NCI-H1105 treated with DMSO at 0.1 percent for 48 hours (cell line): ENCODE data around the gene CDC16.
"Not testable (repeated sequence)": the region's sequence is repeated elsewhere in the genome, so short reads cannot be mapped to it uniquely, and the experiment has no call there.

ENCODE experiments used
- DNase-seq: peaks from one replicate; lab custom pipeline; 2025; lab: John Stamatoyannopoulos, UW

The CDC16 gene, protein sequence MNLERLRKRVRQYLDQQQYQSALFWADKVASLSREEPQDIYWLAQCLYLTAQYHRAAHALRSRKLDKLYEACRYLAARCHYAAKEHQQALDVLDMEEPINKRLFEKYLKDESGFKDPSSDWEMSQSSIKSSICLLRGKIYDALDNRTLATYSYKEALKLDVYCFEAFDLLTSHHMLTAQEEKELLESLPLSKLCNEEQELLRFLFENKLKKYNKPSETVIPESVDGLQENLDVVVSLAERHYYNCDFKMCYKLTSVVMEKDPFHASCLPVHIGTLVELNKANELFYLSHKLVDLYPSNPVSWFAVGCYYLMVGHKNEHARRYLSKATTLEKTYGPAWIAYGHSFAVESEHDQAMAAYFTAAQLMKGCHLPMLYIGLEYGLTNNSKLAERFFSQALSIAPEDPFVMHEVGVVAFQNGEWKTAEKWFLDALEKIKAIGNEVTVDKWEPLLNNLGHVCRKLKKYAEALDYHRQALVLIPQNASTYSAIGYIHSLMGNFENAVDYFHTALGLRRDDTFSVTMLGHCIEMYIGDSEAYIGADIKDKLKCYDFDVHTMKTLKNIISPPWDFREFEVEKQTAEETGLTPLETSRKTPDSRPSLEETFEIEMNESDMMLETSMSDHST

GRCh38 chr13:114234645-114235421, at the start of gene CDC16:
Gene CDC16 (plus strand): TSS chr13:114234897. CDS start chr13:114235085, 188 bp downstream.
- peak; percentile 91 for DNase-seq

- DNase-seq = no peak
Observed at GRCh38 chr13:114185182-114185971, 49.3 kb upstream of the CDC16 start.

GRCh38 chr13:114194853-114195252, 39.8 kb upstream of the CDC16 start:
- DNase-seq = no peak

- no peak for DNase-seq
Observed at GRCh38 chr13:114196629-114197028, 38.1 kb upstream of the CDC16 start.

- no peak for DNase-seq
Observed at GRCh38 chr13:114198556-114198955, 36.1 kb upstream of the CDC16 start.

GRCh38 chr13:114199526-114199925, 35.2 kb upstream of the CDC16 start:
- not testable (repeated sequence) for DNase-seq

DNA sequence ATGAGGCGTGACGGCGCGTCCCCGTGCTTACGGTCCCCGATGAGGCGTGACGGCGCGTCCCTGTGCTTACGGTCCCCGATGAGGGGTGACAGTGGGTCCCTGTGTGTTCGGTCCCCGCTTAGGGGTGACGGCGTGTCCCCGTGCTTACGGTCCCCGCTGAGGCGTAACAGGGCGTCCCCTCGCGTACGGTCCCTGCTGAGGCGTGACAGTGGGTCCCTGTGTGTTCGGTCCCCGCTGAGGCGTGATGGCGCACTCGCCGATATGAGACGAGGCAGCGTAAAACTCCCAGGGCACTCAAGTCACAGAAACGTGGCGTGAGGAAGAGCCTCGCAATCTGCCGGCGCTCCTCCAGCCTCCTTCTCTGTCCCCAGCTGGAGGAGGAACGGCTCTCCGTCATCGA, 34.7 kb upstream of the CDC16 start:
- no peak for DNase-seq

GRCh38 chr13:114200399-114200911, 34.2 kb upstream of the CDC16 start:
- DNase-seq = no peak

DNA sequence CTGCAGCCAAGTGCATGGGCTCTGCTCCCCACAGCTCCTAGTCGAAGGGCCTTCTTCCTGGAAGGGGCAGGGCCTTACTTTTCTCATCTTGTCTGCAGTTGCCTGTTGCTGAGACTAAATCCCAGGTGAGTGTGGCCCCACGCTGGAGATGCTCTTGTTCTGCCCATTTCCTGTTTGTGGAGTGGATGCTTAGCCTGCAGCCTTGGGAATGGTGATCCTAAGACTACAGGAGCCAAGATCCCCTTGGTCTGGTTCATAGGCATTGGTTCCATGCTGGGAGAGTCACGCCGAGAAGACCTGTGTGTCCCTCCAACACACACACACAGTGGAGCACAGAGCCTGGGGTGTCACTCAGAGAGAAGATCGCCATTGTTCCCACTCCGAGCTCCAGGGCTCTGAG, 32.1 kb upstream of the CDC16 start:
- DNase-seq = no peak

- DNase-seq = peak; percentile 34
Observed at GRCh38 chr13:114203536-114203935, 31.2 kb upstream of the CDC16 start.

- no peak for DNase-seq
Observed at GRCh38 chr13:114204894-114205293, 29.8 kb upstream of the CDC16 start.

- DNase-seq = no peak
Observed at GRCh38 chr13:114208134-114208533, 26.6 kb upstream of the CDC16 start.

DNA sequence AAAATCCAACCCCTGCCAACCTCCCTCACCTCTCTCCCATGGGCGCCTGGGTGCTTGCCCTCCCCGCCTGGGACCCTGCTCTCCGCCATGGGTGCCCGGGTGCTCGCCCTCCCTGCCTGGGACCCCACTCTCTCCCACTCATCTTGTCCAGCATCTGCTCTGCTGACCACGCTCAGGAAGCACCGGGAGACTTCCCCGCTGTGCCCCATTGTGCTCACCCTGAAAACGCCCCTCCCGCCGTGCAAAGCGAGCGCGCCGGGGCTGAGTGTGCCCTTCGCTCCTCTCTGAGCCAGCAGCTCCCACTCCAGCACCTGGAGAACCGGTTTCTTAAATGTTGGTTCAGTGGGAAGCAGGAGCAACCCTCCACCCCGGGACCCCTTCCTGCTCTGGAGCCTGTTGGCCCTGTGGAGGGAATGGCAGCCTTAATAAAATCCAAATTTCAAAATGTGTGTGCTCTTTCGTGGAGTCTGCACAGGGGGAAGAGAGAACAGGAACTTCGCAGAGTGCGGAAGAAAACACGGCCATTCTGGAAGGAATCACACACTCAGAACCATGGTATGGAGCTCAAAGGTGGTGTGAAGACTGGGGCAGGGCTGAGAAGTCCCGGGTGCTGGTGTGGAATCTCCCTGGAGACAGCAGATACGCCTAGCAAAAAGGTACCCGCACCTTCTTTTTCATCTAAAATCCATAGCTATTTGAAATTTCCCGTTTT, 23.1 kb upstream of the CDC16 start:
- DNase-seq = no peak

- no peak for DNase-seq
Observed at GRCh38 chr13:114212158-114212495, 22.6 kb upstream of the CDC16 start.

- no peak for DNase-seq
Observed at GRCh38 chr13:114213980-114214379, 20.7 kb upstream of the CDC16 start.

GRCh38 chr13:114219392-114219791, 15.3 kb upstream of the CDC16 start:
- no peak for DNase-seq

- DNase-seq = no peak
Observed at GRCh38 chr13:114222461-114222968, 12.2 kb upstream of the CDC16 start.

DNA sequence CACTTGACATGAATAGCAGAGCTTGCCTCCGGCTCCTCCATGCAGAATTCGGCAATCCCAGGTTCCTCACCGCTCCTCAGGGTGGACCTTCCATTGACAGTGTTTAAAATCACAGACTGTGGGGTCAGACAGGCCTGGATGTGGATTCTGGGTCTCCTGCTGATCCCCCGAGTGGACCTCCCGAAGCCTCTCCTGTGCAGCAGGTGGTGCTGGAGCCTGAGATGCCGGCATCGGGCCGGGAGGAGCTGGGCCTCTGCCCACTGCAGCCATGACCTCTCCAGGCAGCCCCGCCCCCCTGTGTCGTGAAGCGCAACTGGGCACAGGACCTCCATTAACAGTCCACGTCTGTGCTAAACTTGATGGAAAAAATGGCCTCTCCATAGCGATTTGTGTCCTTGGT, 10.5 kb upstream of the CDC16 start:
- no peak for DNase-seq

- no peak for DNase-seq
Observed at GRCh38 chr13:114225610-114226009, 9.1 kb upstream of the CDC16 start.

DNA sequence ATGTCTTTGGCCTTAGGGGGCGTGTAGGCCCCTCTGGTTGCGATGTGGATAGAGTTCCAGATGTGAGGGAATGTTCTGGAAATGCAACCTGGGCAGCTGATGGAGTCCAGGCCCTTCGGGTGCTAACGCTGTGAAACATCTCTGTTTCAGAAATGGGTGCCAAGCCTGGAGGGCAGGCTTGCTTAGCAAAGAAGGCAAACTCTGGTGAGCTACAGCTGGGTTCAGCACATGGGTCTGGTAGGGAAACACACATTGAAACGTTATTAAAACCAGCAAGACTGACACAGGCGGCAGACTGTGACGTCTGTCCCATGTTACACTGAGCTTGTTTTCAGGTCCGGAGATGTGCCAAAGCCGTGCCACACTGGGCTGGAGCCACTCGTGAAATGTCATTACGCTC, 8.6 kb upstream of the CDC16 start:
- no peak for DNase-seq

DNA sequence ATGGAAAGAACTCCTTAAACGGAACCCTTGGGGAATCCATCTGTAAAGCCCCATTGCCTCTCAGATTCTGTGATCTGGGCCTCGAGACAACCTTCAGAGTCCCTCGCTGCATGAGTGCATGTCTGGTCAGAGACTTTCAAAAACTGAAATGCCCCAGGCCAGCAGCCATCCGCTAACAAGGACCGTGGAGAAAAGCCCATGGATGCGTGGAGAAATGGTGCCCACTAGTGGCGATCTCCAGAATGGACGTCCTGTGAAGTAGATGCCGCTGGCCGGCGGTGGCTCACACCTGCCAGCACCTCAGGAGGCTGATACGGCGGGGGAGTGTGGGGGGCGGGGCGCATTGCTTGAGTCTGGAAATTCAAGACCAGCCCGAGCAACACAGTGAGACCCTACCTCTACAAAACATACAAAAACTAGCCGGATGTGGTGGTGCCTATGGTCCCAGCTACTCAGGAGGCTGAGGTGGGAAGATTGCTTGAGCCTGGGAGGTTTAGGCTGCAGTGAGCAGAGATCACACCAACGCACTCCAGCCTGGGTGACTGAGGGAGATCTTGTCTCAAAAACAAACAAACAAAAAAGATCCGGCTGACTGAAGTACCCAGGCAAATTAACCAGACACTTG, 7.9 kb upstream of the CDC16 start:
- DNase-seq = peak; percentile 74
